Vagina (tissue), 2 donors: Measurements from ENCODE around the gene SETD1B. TPM values are rescaled to one million over a fixed set of nuclear protein-coding genes. Genes with fewer than 3 reads are reported as not detected.

Source experiments
- DNase-seq, 2 donors: peaks; one replicate each; pipeline ENCODE4 v3.0.0-alpha.2; 2017; ENCODE audit errors: extremely low spot score in 2 of 2
- H3K27ac ChIP-seq: fragments of 200-600 bp; sonication (generic); one replicate; pipeline ENCODE4 v1.5.1; 2019
- H3K27me3 ChIP-seq: fragments of 200-600 bp; sonication (generic); one replicate; pipeline ENCODE4 v1.5.1; 2019
- H3K36me3 ChIP-seq, 2 donors: fragments of 200-600 bp; sonication (generic); one replicate each; pipeline ENCODE4 v1.5.1; 2017 to 2019
- H3K4me1 ChIP-seq: fragments of 200-600 bp; sonication (generic); one replicate; pipeline ENCODE4 v1.5.1; 2019
- H3K4me3 ChIP-seq, 2 donors: fragments of 200-600 bp; sonication (generic); 1 replicate in 1 of 2; 2 replicates in 1 of 2; pipeline ENCODE4 v1.5.1; 2016 to 2019
- H3K9me3 ChIP-seq: fragments of 200-600 bp; sonication (generic); one replicate; pipeline ENCODE4 v1.5.1; 2019
- POLR2A ChIP-seq, 2 donors: fragments of 450-650 bp; IDR thresholded peaks; one replicate each; pipeline ENCODE4 v1.6.1; 2017; ENCODE audit warnings: antibody characterized with exemption in 2 of 2, mild to moderate bottlenecking in 2 of 2, moderate library complexity in 2 of 2
- POLR2AphosphoS5 ChIP-seq, 2 donors: sonication (generic); formaldehyde crosslinking; IDR thresholded peaks; one replicate each; pipeline ENCODE4 v1.9.0; 2017; ENCODE audit warnings: antibody characterized with exemption in 2 of 2, mild to moderate bottlenecking in 2 of 2, low read depth in 1 of 2; ENCODE audit not compliant: insufficient read depth in 1 of 2
- intact Hi-C: fragments of 100-400 bp; cut with DNase I; formaldehyde crosslinking; loops from one replicate; pipeline ENCODE4 v1.15.1; 2023
- total RNA-seq: library from RNA; depleted of rRNA; stranded (reverse); fragments of >200 nt; gene quantifications from one replicate; pipeline ENCODE4 v1.2.3, GENCODE V29; 2016
- TF ChIP-seq, protein P1 (sequence below), 3 experiments: fragments of 450-650 bp in 2 of 3; fragments of 200-600 bp in 1 of 3; sonication (generic) in 1 of 3; IDR thresholded peaks; one replicate each; pipeline ENCODE4 v1.5.1; 2017 to 2019; ENCODE audit warnings: antibody characterized with exemption in 3 of 3, mild to moderate bottlenecking in 2 of 3, moderate library complexity in 2 of 3

Gene SETD1B
- total RNA-seq, 1 donor from 2014 or later: 10.6 TPM

DNA sequence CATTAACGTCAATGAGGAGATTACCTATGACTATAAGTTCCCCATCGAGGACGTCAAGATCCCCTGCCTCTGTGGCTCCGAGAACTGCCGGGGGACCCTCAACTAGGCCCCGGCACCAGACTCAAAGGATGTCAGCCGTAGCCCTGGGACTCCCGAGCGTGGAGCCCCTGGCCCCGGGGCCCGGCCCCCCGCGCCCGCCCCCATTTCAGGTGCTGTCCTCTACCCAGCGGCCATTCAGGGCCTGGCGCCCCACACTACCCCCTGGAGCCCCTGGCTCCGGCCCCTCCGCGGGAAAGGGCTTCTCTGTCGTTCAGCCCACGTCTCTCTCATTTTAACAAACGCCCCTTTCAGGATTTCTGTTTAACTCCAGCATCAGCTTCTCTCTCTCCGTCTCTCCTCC lies 26.3 kb downstream of the SETD1B start:
- no peak for DNase-seq
- Histone ChIP-seq H3K4me3 (no peak overlapping the region), H3K9me3 (no peaks in the 10 kb centered on the region), H3K36me3 (peaks cover 0 to 64% of the 10 kb centered on the region in 2 donors), H3K4me1 (no peaks in the 10 kb centered on the region), H3K27ac (no peak overlapping the region), H3K27me3 (no peaks in the 10 kb centered on the region)
- intact Hi-C loops: no loop called here
- no peak for TF ChIP-seq POLR2A (IDR thresholded peaks at IDR 0.05)
- no peak for TF ChIP-seq POLR2AphosphoS5 (IDR thresholded peaks at IDR 0.05; ENCODE audit: insufficient read depth in 1 of 2, low read depth in 1 of 2)
- TF ChIP-seq, protein P1, sequence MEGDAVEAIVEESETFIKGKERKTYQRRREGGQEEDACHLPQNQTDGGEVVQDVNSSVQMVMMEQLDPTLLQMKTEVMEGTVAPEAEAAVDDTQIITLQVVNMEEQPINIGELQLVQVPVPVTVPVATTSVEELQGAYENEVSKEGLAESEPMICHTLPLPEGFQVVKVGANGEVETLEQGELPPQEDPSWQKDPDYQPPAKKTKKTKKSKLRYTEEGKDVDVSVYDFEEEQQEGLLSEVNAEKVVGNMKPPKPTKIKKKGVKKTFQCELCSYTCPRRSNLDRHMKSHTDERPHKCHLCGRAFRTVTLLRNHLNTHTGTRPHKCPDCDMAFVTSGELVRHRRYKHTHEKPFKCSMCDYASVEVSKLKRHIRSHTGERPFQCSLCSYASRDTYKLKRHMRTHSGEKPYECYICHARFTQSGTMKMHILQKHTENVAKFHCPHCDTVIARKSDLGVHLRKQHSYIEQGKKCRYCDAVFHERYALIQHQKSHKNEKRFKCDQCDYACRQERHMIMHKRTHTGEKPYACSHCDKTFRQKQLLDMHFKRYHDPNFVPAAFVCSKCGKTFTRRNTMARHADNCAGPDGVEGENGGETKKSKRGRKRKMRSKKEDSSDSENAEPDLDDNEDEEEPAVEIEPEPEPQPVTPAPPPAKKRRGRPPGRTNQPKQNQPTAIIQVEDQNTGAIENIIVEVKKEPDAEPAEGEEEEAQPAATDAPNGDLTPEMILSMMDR (IDR thresholded peaks at IDR 0.05): no peak

DNA sequence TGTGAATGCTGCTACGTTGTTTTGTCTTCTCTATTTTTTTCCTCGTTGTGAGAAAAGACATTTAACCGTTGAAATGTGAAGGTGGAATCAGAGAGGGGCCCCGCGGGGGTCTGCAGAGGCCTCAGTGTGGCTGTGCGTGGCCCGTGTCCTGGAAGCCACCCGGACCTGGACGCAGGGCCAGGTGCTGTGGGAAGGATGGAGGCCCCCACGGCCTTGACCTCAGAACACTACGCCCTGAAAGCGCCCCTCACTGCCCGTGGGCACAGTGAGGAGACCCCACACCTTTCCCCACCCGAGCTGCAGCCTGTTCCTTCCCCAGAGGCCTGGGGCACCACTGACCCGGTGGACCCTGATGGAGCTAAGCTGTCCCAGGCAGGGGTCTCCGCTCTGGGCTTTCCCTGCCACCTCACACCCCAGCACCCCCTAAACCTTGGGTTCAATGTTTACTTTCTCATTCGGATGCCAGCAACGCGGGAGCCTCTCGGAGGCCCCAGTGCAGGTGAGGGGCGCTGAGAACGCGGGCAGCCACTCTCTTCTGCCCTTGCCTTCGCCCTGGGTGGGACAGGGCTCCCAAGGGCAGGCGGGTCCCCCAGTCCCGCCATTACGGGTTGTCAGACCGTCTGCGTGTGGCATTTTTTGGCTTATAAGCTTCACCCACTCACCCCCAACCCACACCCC lies 26.9 kb downstream of the SETD1B start:
- no peaks in the 10 kb centered on the region for H3K4me1 ChIP-seq
- intact Hi-C loops: no loop called here
- H3K36me3 ChIP-seq: peaks cover 0 to 64% of the 10 kb centered on the region in 2 donors
- no peak overlapping the region for H3K27ac ChIP-seq
- no peaks in the 10 kb centered on the region for H3K9me3 ChIP-seq
- no peak overlapping the region for H3K4me3 ChIP-seq
- no peak for DNase-seq
- H3K27me3 ChIP-seq: no peaks in the 10 kb centered on the region
- TF ChIP-seq, protein P1 (IDR thresholded peaks at IDR 0.05): no peak
- TF ChIP-seq POLR2AphosphoS5 (IDR thresholded peaks at IDR 0.05; ENCODE audit: insufficient read depth in 1 of 2, low read depth in 1 of 2): no peak
- TF ChIP-seq POLR2A (IDR thresholded peaks at IDR 0.05): no peak

DNA sequence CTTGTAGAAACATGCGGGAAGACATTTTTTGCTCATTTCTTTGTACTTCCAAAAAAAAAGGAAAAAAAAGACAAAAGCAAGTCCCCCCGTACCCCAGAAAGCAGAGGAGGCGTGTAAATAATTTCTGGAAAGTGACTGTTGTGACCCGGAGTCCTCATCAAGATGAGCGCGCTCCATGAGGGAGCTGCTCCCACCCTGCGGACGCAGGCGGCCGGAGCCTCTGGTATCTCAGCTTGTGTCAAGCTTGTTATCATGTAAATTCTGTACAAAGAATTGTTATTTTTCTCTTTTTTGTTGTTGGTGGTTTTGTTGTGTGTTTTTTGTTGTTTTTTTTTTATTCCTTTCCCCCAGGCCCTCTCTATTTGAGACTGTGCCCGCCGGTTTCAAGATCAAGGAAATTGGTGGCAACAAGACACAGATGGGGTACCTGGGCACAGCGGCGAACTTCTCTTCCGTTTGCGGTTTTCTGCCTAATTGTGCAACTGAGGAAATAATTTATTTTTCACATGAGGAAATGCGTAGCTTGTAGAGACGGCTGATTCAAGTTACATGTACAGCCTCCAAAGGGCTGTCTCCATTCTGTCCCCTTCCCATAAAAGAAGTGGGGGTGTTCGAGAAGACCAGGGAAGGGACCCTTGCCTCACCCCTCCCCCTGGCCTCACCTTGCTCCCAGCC lies 27.9 kb downstream of the SETD1B start:
- peaks cover 0 to 59% of the 10 kb centered on the region in 2 donors for H3K36me3 ChIP-seq
- no peaks in the 10 kb centered on the region for H3K4me1 ChIP-seq
- no peak for TF ChIP-seq POLR2A (IDR thresholded peaks at IDR 0.05)
- no peak for TF ChIP-seq POLR2AphosphoS5 (IDR thresholded peaks at IDR 0.05; ENCODE audit: insufficient read depth in 1 of 2, low read depth in 1 of 2)
- TF ChIP-seq, protein P1 (IDR thresholded peaks at IDR 0.05): no peak
- H3K27ac ChIP-seq: no peak overlapping the region
- DNase-seq: no peak
- no peaks in the 10 kb centered on the region for H3K9me3 ChIP-seq
- H3K4me3 ChIP-seq: no peak overlapping the region
- H3K27me3 ChIP-seq: no peaks in the 10 kb centered on the region
- intact Hi-C loops: no loop called here

DNA sequence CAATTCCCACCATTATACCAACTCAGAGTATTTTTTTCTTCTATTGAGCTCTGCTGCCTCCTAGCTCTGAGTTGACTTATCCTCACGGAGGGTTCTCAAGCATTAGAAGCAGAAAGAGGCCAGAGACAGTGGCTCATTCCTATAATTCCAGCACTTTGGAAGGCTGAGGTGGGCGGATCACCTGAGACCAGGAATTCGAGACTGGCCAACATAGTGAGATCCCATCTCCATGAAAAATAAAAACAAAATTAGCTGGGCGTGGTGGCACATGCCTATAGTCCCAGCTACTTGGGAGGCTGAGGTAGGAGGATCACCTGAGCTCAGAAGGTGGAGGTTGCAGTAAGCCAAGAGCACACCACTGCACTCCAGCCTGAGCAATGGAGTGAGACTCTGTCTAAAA lies 33.9 kb downstream of the SETD1B start:
- no peak for TF ChIP-seq POLR2AphosphoS5 (IDR thresholded peaks at IDR 0.05; ENCODE audit: insufficient read depth in 1 of 2, low read depth in 1 of 2)
- TF ChIP-seq, protein P1 (IDR thresholded peaks at IDR 0.05): no peak
- no peak for TF ChIP-seq POLR2A (IDR thresholded peaks at IDR 0.05)
- Histone ChIP-seq H3K27ac (no peak overlapping the region), H3K9me3 (no peaks in the 10 kb centered on the region), H3K4me3 (no peak overlapping the region), H3K27me3 (no peaks in the 10 kb centered on the region), H3K4me1 (peaks cover 11% of the 10 kb centered on the region), H3K36me3 (peaks cover 0 to 1% of the 10 kb centered on the region in 2 donors)
- intact Hi-C loops: no loop called here
- no peak for DNase-seq

DNA sequence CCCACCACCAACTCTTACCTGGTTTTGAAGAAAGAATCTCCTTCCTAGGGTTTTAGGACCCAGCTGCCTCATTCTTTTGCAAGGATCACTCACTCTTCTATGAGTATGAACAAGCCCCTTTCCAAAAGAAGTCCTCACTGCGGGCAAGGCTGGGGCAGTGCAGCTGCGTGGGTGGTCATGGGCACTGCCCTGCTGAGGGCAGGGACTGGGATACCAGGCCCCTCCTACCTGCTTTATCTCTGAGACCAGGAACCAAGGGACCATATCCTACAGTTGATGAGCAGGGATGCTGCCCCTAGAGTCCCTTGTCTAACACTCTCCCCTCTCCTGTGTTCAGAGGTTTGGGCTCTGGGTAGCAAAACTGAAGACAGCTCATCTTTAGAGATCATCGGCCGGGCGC lies 34.3 kb downstream of the SETD1B start:
- Histone ChIP-seq H3K4me3 (no peak overlapping the region), H3K27ac (no peak overlapping the region), H3K36me3 (no peaks in the 10 kb centered on the region), H3K9me3 (no peaks in the 10 kb centered on the region), H3K27me3 (no peaks in the 10 kb centered on the region), H3K4me1 (peaks cover 11% of the 10 kb centered on the region)
- TF ChIP-seq POLR2A (IDR thresholded peaks at IDR 0.05) (no peak), POLR2AphosphoS5 (IDR thresholded peaks at IDR 0.05; ENCODE audit: insufficient read depth in 1 of 2, low read depth in 1 of 2) (no peak)
- TF ChIP-seq, protein P1 (IDR thresholded peaks at IDR 0.05): no peak
- DNase-seq: no peak
- intact Hi-C loops: no loop called here
